T1000 (cell line): ENCODE data around the gene ITPR2.
"Not testable (repeated sequence)": the region's sequence is repeated elsewhere in the genome, so short reads cannot be mapped to it uniquely, and the experiment has no call there.

Source experiments
- DNase-seq: peaks from one replicate; lab custom pipeline; 2025; ENCODE audit warnings: mixed read lengths; lab: John Stamatoyannopoulos, UW

ITPR2 gene

DNA sequence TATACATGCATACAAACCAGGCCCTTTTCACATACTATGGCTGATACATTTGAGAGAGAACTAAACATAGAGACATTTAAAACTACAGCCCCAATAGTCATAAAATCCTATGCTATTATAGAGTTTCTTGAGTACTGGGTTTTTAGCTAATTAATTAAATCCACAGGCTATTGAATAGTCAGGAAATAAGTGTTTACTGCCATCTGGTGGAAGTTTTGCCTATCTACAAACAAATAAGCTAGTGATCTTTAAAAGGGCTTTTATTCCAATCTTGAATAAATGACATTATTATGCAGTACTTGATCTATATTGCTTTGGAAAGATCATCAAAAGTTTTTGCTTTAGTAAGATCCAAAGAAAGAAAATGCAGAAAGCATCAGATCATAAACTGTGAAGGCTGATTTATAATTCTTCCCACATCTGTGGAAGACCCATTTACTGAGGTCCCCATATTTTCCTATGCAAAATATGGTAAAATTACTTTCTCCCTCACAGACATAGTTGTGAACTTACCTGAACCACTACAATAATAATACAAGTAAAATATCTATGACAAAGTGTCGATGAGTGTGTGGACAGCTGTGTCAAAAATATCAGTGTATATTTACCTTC, 131.3 kb downstream of the ITPR2 start:
- DNase-seq, result no peak

DNA sequence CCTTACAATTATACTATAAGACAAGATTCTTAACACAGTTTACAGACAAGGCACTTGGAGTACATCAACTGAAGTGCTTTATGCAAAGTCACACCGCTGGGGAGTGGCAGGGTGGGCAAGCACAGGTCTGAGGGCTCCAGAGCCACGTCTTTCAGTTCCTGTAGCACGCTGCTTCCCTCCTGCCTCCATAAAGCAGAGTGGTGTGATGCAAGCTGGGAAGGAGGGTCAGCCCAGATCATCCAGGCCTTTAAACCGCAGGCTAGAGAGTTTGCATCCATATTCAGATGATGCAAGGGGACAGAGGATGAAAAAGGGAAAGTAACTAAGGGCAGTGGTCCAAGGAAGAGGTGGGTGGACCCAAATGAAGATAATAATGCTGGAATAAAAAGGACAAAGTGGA, 132.6 kb downstream of the ITPR2 start:
- no peak for DNase-seq

DNA sequence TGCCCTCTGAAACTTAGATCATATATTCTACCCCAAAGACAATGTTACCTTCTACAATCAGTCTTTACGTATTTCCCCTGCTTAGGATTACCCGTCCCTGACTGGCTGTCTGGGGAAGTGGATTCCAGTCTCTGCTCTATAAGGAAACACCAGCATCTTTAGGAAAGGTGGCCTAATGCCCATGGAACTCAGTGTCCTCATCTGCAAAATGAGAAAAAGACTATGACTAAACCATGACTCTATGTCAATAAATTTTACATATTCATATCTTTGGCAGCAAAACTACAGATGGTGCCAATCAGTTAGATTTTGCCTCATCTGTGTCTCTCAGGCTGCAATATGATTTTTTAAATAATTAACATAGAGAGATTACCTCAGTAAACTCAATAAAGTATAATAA, 133.8 kb downstream of the ITPR2 start:
- no peak for DNase-seq

DNA sequence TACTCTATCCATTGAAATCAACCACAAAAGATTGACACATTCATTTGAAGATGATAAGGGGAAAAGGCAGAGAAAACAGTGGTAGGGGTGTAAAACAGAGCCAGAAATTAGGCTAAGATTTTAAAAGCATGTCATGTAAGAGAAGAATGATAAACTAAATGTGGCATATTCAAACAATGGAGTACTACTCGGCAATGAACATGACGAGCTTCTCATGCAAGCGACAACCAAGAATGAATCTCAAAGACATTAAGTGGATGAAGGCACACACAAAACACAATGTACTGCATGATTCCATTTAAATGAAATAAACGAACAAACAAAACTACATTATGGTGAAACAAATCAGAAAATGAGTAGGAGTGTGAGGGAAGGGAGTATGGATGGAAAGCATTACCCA, 134.8 kb downstream of the ITPR2 start:
- no peak for DNase-seq

DNA sequence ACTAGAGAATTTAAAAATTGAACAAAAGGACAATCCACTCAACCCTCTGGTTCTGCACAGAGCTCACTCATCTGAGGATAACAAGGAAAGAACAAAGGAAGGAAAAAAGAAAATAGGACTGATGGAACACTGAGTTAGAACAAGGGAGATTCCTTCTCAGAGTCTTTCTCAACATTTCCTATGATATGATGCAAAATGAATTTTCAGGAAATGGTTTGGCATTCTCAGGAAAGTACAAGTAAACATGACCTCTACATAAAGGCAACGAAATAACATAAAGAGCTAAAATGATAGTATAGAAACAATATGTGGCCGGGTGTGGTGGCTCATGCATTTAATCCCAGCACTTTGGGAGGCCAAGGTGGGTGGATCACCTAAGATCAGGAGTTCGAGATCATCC, 135.8 kb downstream of the ITPR2 start:
- no peak for DNase-seq

DNA sequence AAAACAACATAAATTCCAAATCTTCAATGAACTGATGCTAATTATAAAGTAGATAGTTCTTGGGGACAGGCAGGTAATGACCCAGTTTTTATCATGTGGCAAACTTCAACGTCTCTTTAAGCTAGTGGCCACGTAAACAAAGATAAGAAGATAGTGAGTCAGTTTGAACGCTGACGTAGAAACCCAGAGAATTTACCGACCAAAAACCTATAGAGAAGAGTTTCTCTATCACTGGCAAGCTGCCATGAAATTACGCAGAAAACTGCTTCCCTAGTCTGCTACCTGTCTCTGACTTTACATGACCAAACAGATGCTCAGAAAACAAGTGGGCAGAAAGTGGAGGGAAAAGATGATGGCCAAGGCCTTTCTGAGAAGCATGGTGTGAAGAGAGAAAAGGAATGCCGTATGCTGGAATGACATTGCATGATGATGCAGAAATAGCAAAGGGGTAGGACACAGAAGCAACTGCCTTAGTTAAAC, 136.3 kb downstream of the ITPR2 start:
- no peak for DNase-seq

DNA sequence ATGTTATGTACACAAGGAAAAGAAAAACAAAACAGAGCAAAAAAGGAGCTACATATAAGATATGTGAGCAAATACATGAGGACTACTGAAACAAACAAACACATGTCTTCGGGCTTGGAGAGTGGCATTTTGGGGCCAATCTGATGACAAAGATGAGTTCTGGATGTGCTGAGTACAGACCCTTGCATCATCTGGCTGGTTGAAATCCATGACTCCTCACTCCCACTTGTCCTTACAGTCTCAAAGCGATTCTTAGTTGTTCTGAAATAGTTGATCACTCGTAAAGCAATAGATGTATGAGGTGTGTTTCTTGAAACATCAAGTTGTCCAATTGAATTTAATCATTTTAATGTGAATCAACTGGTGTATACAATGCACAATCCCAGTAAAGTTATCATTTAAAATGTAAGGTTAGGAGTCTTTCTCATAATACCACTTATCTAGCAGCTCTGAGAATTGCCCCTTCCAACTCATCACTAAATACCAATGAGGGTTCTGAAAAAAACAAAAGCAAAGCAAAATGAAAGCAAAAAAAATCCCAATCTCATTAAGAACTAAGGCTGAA, 136.9 kb downstream of the ITPR2 start:
- no peak for DNase-seq

DNA sequence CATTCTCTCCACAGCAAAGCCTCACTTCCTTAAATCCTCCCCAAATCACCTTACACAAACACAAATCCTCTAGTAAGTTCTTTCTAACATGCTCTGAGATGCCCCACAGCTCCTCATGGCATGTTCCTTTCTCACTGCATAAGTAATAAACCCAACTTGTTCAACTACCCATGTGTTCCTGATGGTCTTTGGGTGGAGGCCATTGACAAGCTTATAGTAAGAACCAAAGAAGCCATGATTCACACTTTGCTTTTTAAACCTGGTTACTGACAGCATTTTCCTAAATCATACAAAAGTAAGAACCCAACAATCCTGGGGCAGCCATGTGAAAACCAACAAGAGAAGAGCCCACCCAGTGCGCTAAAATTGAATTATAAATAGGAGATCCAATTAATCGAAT, 138.6 kb downstream of the ITPR2 start:
- no peak for DNase-seq

DNA sequence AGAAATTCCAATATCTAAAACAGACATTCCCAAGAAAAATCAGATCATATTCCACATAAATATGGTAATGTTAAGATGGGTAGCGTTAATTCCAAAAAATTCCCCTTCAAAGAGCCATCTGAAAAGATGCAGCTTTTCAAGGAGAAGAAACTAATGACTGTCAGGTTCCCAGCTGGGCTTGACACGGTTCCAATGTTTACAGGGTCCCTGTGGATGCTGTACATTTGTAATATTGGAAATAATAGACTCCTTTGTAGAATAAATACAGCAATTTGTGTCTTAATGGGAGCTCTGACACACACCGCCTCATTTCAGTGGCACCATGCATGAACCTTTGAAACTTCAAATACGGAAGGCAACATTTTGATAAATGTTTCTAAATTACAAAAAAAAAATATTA, 140.6 kb downstream of the ITPR2 start:
- no peak for DNase-seq

DNA sequence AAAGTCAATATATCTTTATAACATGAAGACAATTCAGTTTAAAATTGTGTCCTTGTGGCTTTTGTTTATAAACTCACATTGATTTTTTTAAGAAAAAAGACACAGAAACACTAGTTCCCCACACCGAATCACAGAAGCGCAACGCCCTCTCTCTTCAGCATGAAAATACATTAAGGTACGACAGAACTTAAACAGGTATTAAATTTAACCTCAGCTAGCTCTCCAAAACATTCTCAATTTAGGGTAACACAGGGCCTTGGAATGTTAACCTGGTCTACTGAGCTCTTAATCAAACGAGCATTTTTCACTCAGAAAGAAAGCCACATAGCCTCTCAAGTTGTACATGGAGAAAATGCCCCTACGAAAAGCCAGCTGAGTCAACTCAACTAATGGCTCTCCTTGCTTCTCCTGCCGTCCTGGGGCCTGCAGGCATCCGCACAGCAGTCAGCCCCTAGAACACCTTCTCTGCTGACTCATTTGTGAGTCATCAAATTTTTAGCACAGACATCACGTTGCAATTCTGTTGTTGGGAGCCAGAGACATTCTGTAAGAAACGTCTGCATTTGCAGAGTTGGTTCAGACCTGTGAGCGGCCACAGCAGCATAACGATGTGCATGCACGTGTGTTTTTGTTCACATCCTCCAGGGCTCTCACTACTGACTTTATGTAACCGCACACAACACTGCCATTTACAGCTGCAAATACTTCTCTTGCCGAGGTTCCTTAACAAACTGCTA, 141.6 kb downstream of the ITPR2 start:
- peak; percentile 82 for DNase-seq

DNA sequence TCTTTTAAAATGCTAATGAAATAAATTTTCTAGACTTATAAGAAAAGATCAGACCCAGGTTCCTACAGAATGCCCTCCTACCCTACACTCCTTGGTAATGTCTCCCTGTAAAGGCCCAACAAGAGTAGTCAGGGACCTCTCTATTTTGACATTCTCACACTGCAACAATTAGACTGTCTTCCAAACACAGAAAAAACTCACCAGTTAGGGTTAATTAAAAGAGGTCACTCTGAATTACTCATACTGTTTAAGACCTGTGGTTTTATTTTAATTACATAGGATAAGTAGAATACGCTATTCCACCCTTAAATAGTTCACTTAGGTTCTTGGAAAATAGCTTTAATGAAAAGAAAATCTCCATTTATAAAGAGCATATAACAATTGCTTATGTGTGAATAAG, 142.4 kb downstream of the ITPR2 start:
- DNase-seq, result no peak

DNA sequence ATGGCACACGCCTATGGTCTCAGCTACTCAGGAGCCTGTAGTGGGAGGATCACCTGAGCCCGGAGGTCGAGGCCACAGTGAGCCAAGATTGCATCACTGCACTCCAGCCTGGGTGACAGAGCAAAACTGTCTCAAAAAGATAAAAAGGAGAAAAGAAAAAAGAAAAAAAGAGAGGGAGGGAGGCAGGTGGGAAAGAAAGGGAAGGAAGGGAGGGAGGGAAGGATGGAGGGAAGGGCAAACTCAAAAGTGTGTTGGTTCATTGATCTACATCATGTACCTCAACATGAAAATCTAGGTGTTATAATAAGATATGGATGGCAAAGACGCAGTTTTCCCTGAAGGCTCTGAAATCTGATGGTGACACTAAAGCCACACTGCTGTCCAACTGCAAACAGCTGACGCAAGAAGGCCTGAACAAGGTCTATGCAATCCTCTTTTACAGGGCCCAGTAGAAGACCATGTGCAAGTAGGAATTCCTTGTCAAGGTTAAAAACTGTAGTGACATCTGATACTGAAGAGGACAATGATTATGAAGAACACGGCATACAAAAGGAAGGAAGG, 143.6 kb downstream of the ITPR2 start:
- DNase-seq, result no peak

DNA sequence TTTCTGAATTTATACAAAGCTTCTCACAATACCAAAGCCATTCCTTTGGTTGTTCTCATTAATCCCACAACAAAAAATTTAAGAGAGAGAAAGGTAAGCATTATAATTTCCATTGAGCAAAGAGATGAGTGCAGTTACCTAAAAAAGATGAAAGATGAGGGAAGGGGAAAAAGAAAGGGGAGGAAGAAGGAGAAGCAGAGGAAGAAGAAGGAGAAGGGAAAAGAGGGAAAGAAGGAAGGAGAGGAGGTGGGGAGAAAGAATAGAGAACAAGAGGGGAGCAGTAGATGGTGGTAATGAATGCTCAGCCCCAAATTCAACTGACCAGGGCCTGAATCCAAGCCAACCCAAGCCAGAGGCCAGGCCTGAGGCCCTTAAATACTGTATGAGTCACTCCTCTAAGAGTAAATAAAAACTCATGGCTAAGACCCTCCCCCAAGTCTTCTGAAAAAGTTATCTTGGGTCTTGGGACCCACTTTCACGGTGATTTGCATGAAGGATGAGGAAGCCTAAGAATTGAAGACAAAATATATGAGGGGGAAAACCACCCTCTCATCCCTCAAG, 144.6 kb downstream of the ITPR2 start:
- no peak for DNase-seq

DNA sequence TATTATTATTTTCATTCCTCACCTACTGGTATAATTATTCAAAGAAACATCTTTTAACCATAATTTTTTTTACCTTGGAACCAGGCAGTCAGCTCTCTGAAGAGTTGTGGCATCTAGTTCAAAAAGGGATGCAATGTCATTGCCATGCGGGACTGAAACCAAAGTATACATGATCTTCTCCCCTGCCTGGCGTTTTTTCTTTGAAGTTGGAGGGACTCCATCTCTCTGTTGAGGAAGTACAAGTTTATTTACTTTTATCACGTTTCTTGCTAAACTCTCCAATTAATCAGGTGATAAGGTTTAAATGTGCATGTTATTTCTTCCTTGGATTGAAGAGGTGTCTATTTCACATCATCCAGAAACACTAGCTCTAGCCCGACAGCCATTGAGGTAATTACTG, 146.6 kb downstream of the ITPR2 start:
- DNase-seq, result no peak

DNA sequence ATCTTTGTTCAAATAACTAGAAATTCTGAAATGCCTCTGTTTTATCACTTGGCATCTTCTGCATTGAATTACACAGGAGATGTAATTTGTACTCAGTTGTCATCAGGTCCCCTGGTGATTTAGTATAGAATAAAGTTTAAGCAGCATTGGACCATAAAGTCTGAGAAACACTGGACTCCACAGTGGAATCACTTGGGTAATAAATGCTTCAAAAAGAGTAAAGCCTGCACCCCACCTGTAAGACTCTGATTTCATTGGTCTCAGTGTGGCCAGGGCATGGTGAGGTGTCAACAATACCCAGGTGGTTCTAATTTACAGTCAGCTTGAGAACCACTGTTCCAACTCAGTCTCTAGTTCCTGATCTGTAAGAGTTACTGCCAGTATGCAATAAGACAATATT, 148.9 kb downstream of the ITPR2 start:
- DNase-seq, result no peak

DNA sequence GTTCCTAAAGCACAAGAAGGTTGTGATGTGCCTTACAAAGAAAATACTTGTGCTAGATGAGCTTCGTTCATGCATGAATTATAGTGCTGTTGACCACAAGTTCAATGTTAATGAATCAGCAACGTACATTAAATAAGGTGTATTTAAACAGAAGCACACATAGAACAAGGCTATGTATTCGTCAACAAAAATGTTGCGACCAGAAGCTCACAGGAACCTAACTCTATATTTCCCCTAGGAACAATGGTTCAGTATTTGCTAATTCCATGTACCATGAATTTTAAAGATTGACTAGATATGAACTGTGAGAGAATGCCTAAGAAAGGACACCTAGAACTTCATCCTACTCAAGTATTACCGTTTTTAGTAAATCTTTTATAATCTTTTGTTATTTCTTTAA, 149.6 kb downstream of the ITPR2 start:
- no peak for DNase-seq

DNA sequence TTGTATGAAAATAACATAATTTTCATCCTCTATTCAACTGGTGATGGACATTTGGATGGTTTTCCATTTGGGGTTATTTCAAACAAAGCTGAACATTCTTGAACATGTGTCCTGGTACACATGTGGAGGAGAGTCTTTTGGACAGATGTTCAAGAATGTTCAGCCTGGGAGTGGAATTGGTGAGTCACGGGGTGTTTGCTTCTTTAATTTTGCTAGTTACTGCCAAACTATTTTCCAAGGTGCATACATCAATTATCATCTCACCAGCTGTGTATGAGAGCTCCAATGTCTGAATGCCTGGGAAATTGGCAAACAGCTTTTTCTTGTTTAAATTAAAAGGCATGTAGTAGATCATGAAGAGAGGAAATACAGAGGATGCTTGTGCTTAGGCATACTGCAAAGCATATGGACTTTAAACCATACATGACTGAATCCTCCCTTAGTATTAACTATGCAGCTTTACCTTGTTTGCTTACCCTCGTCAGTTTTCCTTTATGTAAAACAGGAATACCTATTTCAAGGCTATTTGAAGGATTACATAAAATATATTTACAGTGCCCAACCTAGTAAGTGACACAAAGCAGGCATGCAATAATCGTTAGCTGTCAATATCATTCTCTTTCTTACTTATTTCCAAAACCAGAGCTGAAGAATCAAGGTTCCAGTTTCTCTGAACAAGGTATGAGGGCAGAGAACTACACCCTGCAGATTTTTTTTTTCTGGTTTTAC, 152.1 kb downstream of the ITPR2 start:
- no peak for DNase-seq

DNA sequence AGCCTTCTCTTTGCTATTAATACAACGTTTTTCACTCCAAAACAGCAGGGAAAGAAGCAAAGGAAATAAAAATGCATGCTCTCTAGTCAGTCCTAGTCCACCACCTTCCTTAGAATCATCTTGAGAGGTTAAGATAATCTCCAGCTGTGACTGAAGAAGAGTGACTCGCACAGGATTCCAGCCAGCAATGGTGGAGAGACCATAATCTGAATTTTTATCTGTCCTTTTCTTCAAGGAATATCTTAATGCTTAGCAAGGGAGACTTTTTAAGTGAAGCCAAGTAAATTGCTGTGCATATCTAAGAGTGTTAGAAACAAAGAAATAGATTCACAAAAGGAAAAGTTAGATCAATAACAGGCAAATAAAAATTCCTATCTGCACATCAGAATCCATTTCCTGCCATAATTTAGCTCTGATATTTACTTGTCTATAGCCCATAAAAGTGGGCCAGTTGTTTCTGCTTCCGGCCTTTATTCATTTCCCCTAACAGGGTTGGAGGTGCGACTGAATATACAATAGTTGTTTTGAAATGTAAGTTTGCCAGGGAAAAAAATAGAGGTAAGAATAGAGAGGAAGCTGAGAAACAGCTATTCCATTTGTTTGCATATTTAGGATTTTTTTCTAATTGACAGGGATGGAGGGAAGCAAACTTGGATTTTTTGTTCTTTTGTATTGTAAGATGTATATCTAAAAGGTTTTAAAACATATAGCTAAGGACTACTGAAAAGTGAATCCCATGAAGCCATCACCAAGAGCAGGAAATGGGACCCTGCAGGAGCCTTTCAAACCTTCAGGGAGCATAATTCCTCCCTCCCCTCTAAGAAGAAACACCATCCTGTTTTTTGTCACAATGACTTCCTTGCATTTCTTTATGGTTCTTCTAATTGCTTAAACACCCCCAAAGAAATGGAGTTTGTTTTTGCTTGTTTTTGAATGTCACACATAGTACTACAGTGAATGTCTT, 154.0 kb downstream of the ITPR2 start:
- DNase-seq, result no peak

DNA sequence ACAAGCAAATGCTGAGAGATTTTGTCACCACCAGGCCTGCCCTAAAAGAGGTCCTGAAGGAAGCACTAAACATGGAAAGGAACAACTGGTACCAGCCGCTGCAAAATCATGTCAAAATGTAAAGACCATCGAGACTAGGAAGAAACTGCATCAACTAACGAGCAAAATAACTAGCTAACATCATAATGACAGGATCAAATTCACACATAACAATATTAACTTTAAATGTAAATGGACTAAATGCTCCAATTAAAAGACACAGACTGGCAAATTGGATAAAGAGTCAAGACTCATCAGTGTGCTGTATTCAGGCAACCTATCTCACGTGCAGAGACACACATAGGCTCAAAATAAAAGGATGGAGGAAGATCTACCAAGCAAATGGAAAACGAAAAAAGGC, 161.5 kb downstream of the ITPR2 start:
- not testable (repeated sequence) for DNase-seq

DNA sequence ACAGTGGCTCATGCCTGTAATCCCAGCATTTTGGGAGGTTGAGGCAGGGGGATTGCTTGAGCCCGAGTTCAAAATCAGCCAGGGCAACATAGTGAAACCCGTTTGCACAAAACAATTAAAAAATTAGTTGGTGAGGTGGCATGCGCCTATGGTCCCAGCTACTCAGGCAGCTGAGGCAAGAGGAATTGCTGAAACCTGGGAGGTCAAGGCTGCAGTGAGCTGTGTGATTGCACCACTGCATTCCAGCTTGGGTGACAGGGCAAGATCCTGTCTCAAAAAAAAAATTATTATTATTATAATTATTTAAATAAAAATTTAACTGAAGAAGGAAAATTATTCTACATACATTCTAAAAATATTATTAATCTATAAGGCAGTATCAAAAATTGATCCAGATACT, 164.1 kb downstream of the ITPR2 start:
- no peak for DNase-seq

DNA sequence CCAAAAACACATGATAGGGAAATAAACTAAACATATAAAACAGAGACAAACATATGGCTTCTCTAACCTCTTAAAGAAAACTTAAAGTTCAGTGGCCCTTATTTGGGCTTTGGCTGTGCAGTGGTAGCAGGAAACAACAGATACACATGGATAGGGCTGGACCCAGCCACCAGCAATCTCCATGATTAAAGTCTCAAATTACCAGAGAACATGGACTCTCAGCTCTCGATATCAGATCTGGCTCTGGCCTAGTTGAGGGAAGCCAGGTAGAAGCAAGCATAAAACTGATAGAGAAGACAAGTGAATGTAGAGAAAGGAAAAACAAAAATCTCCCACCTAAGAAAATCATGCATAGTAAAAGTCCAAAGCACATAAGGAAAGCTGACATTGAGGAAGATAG, 164.8 kb downstream of the ITPR2 start:
- DNase-seq, result no peak
